Esophagus squamous epithelium (tissue), 5 donors: ENCODE data around the gene CCDC136. TPM values are rescaled to one million over a fixed set of nuclear protein-coding genes. Genes with fewer than 3 reads are reported as not detected.

Experiments used
- DNase-seq: peaks from one replicate; lab custom pipeline; 2025; lab: John Stamatoyannopoulos, UW
- H3K27ac ChIP-seq, 4 donors: fragments of 200-600 bp; sonication (generic); one replicate each; pipeline ENCODE4 v1.5.1; 2016 to 2019; ENCODE audit warnings: mild to moderate bottlenecking in 1 of 4
- H3K27me3 ChIP-seq, 4 donors: fragments of 200-600 bp; sonication (generic); 1 replicate in 3 of 4; 2 replicates in 1 of 4; pipeline versions ENCODE4 v1.5.1 to v1.6.0; 2017 to 2021; ENCODE audit warnings: antibody characterized with exemption in 1 of 4
- H3K36me3 ChIP-seq, 3 donors: fragments of 200-600 bp; sonication (generic); one replicate each; pipeline ENCODE4 v1.5.1; 2016 to 2019
- H3K4me1 ChIP-seq, 3 donors: fragments of 200-600 bp; sonication (generic); one replicate each; pipeline ENCODE4 v1.5.1; 2017 to 2019
- H3K4me3 ChIP-seq, 4 donors: fragments of 200-600 bp; sonication (generic); 1 replicate in 3 of 4; 2 replicates in 1 of 4; pipeline ENCODE4 v1.5.1; 2016 to 2019; ENCODE audit warnings: mild to moderate bottlenecking in 2 of 4, moderate library complexity in 1 of 4
- H3K9me3 ChIP-seq, 3 donors: fragments of 200-600 bp; sonication (generic); one replicate each; pipeline ENCODE4 v1.5.1; 2016 to 2019
- CTCF ChIP-seq, 6 experiments: fragments of 450-650 bp in 4 of 6; fragments of 200-600 bp in 2 of 6; sonication (generic) in 2 of 6; IDR thresholded peaks; one replicate each; pipeline ENCODE4 v1.5.1; 2016 to 2019; ENCODE audit warnings: antibody characterized with exemption in 6 of 6, mild to moderate bottlenecking in 4 of 6, moderate library complexity in 4 of 6
- POLR2A ChIP-seq, 4 donors: fragments of 450-650 bp; IDR thresholded peaks; one replicate each; pipeline ENCODE4 v1.6.1; 2017; ENCODE audit warnings: antibody characterized with exemption in 4 of 4, mild to moderate bottlenecking in 4 of 4, moderate library complexity in 3 of 4
- WGBS, 2 donors: methylation state at CpG; one replicate each; pipeline ENCODE4 v1.1.5; 2018; 5-methylcytosine and 5-hydroxymethylcytosine counted together
- intact Hi-C: fragments of 100-400 bp; cut with DNase I; formaldehyde crosslinking; loops from one replicate; pipeline ENCODE4 v1.15.0; 2022
- total RNA-seq, 4 donors: library from RNA; depleted of rRNA; stranded (reverse); fragments of >200 nt; gene quantifications; one replicate each; pipeline ENCODE4 v1.1.0, GENCODE V29; 2016
- donor health status: DM: yes; HTN: yes; CAD: no.

Gene CCDC136
- total RNA-seq, 4 donors from 2014 or later: 0.09 to 5.1 (median 2.2) TPM

GRCh38 chr7:128767475-128768110 is 24.2 kb upstream of the CCDC136 start:
- WGBS, 2 donors: 90 to 94% methylated on average over 6 of the region's 6 CpGs
- H3K4me3 ChIP-seq: no peak overlapping the region
- H3K4me1 ChIP-seq: no peaks in the 10 kb centered on the region
- H3K27me3 ChIP-seq: no peaks in the 10 kb centered on the region
- TF ChIP-seq POLR2A (IDR thresholded peaks at IDR 0.05): no peak
- no peak for TF ChIP-seq CTCF (IDR thresholded peaks at IDR 0.05)
- no peak overlapping the region for H3K27ac ChIP-seq
- H3K36me3 ChIP-seq: peaks cover 8 to 100% (median 11%) of the 10 kb centered on the region in 3 donors
- H3K9me3 ChIP-seq: no peaks in the 10 kb centered on the region
- DNase-seq: no peak
- intact Hi-C loops: no loop called here

GRCh38 chr7:128770233-128770632 is 21.5 kb upstream of the CCDC136 start:
- Histone ChIP-seq H3K9me3 (no peaks in the 10 kb centered on the region), H3K4me1 (no peaks in the 10 kb centered on the region), H3K27me3 (no peaks in the 10 kb centered on the region), H3K27ac (no peak overlapping the region), H3K4me3 (no peak overlapping the region), H3K36me3 (peaks cover 8 to 84% (median 11%) of the 10 kb centered on the region in 3 donors)
- intact Hi-C loops: no loop called here
- TF ChIP-seq POLR2A (IDR thresholded peaks at IDR 0.05) (no peak), CTCF (IDR thresholded peaks at IDR 0.05) (no peak)
- no peak for DNase-seq
- 61 to 63% methylated on average over 2 of the region's 2 CpGs for WGBS, 2 donors

- DNase-seq: no peak
- H3K27me3 ChIP-seq: no peaks in the 10 kb centered on the region
- no peaks in the 10 kb centered on the region for H3K4me1 ChIP-seq
- H3K9me3 ChIP-seq: peaks cover 0 to 13% (median 0%) of the 10 kb centered on the region in 3 donors
- no peak overlapping the region for H3K27ac ChIP-seq
- 93 to 94% methylated on average over 12 of the region's 12 CpGs for WGBS, 2 donors
- TF ChIP-seq POLR2A (IDR thresholded peaks at IDR 0.05) (no peak), CTCF (IDR thresholded peaks at IDR 0.05) (no peak)
- intact Hi-C loops: no loop called here
- H3K4me3 ChIP-seq: no peak overlapping the region
- H3K36me3 ChIP-seq: peaks cover 8 to 51% (median 11%) of the 10 kb centered on the region in 3 donors
Measured at GRCh38 chr7:128773604-128774003, 18.2 kb upstream of the CCDC136 start.

GRCh38 chr7:128774029-128774689 is 17.6 kb upstream of the CCDC136 start:
- intact Hi-C loops: no loop called here
- Histone ChIP-seq H3K4me1 (no peaks in the 10 kb centered on the region), H3K4me3 (no peak overlapping the region), H3K27me3 (no peaks in the 10 kb centered on the region), H3K9me3 (peaks cover 0 to 15% (median 0%) of the 10 kb centered on the region in 3 donors), H3K27ac (no peak overlapping the region), H3K36me3 (peaks cover 7 to 45% (median 8%) of the 10 kb centered on the region in 3 donors)
- DNase-seq: no peak
- 88 to 98% methylated on average over 8 to 13 of the region's 13 CpGs for WGBS, 2 donors
- TF ChIP-seq POLR2A (IDR thresholded peaks at IDR 0.05) (no peak), CTCF (IDR thresholded peaks at IDR 0.05) (no peak)

- DNase-seq: no peak
- 81 to 90% methylated on average over 2 to 7 of the region's 7 CpGs for WGBS, 2 donors
Measured at GRCh38 chr7:128774921-128775320, 16.8 kb upstream of the CCDC136 start.

More at GRCh38 chr7:128774921-128775320, 16.8 kb upstream of the CCDC136 start:
- Histone ChIP-seq H3K9me3 (peaks cover 0 to 15% (median 0%) of the 10 kb centered on the region in 3 donors), H3K4me3 (no peak overlapping the region), H3K27ac (no peak overlapping the region), H3K4me1 (no peaks in the 10 kb centered on the region), H3K36me3 (peaks cover 7 to 38% (median 8%) of the 10 kb centered on the region in 3 donors), H3K27me3 (no peaks in the 10 kb centered on the region)
- TF ChIP-seq CTCF (IDR thresholded peaks at IDR 0.05): no peak
- no peak for TF ChIP-seq POLR2A (IDR thresholded peaks at IDR 0.05)
- intact Hi-C loops: no loop called here
